GM20000 (cell line): ENCODE measurements around the gene NCOR1.
"Not testable (repeated sequence)": the region's sequence is repeated elsewhere in the genome, so short reads cannot be mapped to it uniquely, and the experiment has no call there.

ENCODE experiments used
- DNase-seq: peaks from one replicate; pipeline ENCODE4 v3.0.0; 2012; ENCODE audit warnings: low spot score
- CTCF ChIP-seq: IDR thresholded peaks from 2 replicates; pipeline ENCODE4 v1.5.1; 2012; ENCODE audit warnings: mild to moderate bottlenecking, control low read depth; ENCODE audit errors: extremely low read depth, missing control alignments

NCOR1 gene

GRCh38 chr17:16158714-16159113 is 56.6 kb downstream of the NCOR1 start:
- no peak for DNase-seq
- TF ChIP-seq CTCF = no peak

- TF ChIP-seq CTCF = no peak
- DNase-seq = no peak
Measured at GRCh38 chr17:16155536-16155935, 59.8 kb downstream of the NCOR1 start.

- not testable (repeated sequence) for DNase-seq
Measured at GRCh38 chr17:16152326-16152725, 63.0 kb downstream of the NCOR1 start.

- no peak for DNase-seq
- no peak for TF ChIP-seq CTCF
Measured at GRCh38 chr17:16150251-16150856, 65.0 kb downstream of the NCOR1 start.

- no peak for TF ChIP-seq CTCF
- DNase-seq = no peak
Measured at GRCh38 chr17:16148596-16148995, 66.7 kb downstream of the NCOR1 start.

- DNase-seq = not testable (repeated sequence)
Measured at GRCh38 chr17:16145319-16145890, 69.9 kb downstream of the NCOR1 start.

GRCh38 chr17:16141685-16142084 is 73.6 kb downstream of the NCOR1 start:
- DNase-seq = no peak
- TF ChIP-seq CTCF = no peak

- no peak for TF ChIP-seq CTCF
- DNase-seq = no peak
Measured at GRCh38 chr17:16140854-16141253, 74.5 kb downstream of the NCOR1 start.
